ENCODE measurements around the gene SLC6A1. TPM values are rescaled to one million over a fixed set of nuclear protein-coding genes. Genes with fewer than 3 reads are reported as not detected.
"Not testable (repeated sequence)": the region's sequence is repeated elsewhere in the genome, so short reads cannot be mapped to it uniquely, and the experiment has no call there.

SLC6A1 gene
- total and polyA plus RNA-seq, 2 of the 8 experiments (the other 6 are each of a cell fraction or from before 2014, with no cell fraction given) = 0.30 to 0.63 TPM

DNA sequence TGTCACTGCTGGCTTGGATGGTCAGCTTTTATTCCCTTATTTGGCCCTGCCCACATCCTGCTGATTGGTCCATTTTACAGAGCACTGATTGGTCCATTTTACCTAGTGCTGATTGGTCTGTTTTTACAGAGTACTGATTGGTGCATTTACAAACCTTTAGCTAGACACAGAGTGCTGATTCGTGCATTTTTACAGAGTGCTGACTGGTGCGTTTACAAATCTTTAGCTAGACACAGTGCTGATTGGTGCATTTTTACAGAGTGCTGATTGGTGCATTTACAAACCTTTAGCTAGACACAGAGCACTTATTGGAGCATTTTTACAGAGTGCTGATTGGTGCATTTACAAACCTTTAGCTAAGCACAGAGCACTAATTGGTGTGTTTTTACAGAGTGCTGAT, 82.6 kb downstream of the SLC6A1 start:
- H3K36me3 ChIP-seq (ENCODE audit: control insufficient read depth in 2 of 4, insufficient read depth in 4 of 4, low read length in 3 of 4); H3K9ac ChIP-seq (replicated peaks in 1 of 4; ENCODE audit: extremely low read depth in 1 of 4, low read depth in 3 of 4, low read length in 3 of 4); H3K27me3 ChIP-seq (replicated peaks in 1 of 4; ENCODE audit: control insufficient read depth in 3 of 4, extremely low read depth in 1 of 4, insufficient read depth in 3 of 4, low read length in 3 of 4); H3K23me2 ChIP-seq (ENCODE audit: low read depth, low read length); H2BK5ac ChIP-seq (ENCODE audit: low read depth, low read length); H4K8ac ChIP-seq (ENCODE audit: extremely low read depth, insufficient read depth, low read length); H3K27ac ChIP-seq (ENCODE audit: low read depth, low read length); H3K79me2 ChIP-seq (ENCODE audit: control insufficient read depth in 1 of 2, insufficient read depth in 2 of 2, low read length in 2 of 2); H4K5ac ChIP-seq (ENCODE audit: insufficient read length, low read depth, low read length); H3K4ac ChIP-seq (replicated peaks; ENCODE audit: insufficient read length, low read depth, low read length); H3K79me1 ChIP-seq (ENCODE audit: low read depth, low read length); H2BK20ac ChIP-seq (ENCODE audit: low read length); FAIRE-seq; H4K20me1 ChIP-seq (replicated peaks in 1 of 2; ENCODE audit: control insufficient read depth in 1 of 2, insufficient read depth in 2 of 2, low read length in 2 of 2); H3K4me2 ChIP-seq (ENCODE audit: insufficient read depth in 1 of 2, low read depth in 2 of 2, low read length in 2 of 2); H2AK5ac ChIP-seq (ENCODE audit: low read depth, low read length); H3K18ac ChIP-seq (ENCODE audit: extremely low read depth, low read length); DNase-seq (ENCODE audit: low read depth in 1 of 2, low spot score in 2 of 2); H3K4me1 ChIP-seq (replicated peaks in 1 of 4; ENCODE audit: control insufficient read depth in 3 of 4, insufficient read depth in 4 of 4, low read length in 3 of 4); H3K23ac ChIP-seq (ENCODE audit: insufficient read length); H2BK12ac ChIP-seq (ENCODE audit: low read depth, low read length); H3K4me3 ChIP-seq (ENCODE audit: extremely low read depth in 1 of 4, insufficient read depth in 2 of 4, low read depth in 3 of 4, low read length in 4 of 4); H2BK15ac ChIP-seq (ENCODE audit: low read length); H2BK120ac ChIP-seq (replicated peaks; ENCODE audit: low read depth, low read length); H3K14ac ChIP-seq (ENCODE audit: insufficient read length); H2AFZ ChIP-seq (ENCODE audit: low read length); H3K56ac ChIP-seq (replicated peaks; ENCODE audit: insufficient read length, low read depth, low read length); POLR2A ChIA-PET (ENCODE audit: partially characterized antibody); H4K91ac ChIP-seq (replicated peaks; ENCODE audit: insufficient read length, low read length): not testable (repeated sequence)
- peaks cover 4 to 23% of the 10 kb centered on the region in 2 experiments; a peak in 2 of 4 replicates for H3K9me3 ChIP-seq (ENCODE audit: insufficient read depth in 2 of 2, low read depth in 1 of 2, low read length in 1 of 2)
- WGBS, 2 experiments (ENCODE audit: extremely low coverage in 1 of 2, insufficient coverage in 1 of 2, insufficient read length in 1 of 2, insufficient replicate concordance in 2 of 2, low coverage in 1 of 2, low lambda C conversion rate in 2 of 2, missing lambda C conversion rate in 1 of 2) = 85% methylated on average over 2 of the region's 2 CpGs; no CpG with 5 or more reads in 1 of the 2 experiments
- CTCF ChIA-PET (ENCODE audit: partially characterized antibody) = interaction anchor here (1.0 to 6.6 kb wide), 8 partner anchors 14 to 302 kb away, joined by 3 to 38 read pairs (median 4); no protein-coding TSS in a partner anchor

Measured in H1 (cell line).